Epithelial cell of esophagus (primary cell): Measurements from ENCODE around the gene PHYHIPL.

Experiments
- DNase-seq: peaks from one replicate; pipeline ENCODE4 v3.0.0; 2010; ENCODE audit warnings: low read depth
- H3K4me3 ChIP-seq: 2 replicates; pipeline ENCODE4 v1.5.1; 2011; ENCODE audit warnings: mild to moderate bottlenecking, low read length, control low read depth
- TF ChIP-seq, protein P1 (sequence below): IDR thresholded peaks from 2 replicates; pipeline ENCODE4 v1.5.1; 2011; ENCODE audit warnings: low read depth, mild to moderate bottlenecking, low read length, control low read depth, inconsistent platforms; ENCODE audit not compliant: insufficient read depth; ENCODE audit errors: missing control alignments

The PHYHIPL gene

DNA sequence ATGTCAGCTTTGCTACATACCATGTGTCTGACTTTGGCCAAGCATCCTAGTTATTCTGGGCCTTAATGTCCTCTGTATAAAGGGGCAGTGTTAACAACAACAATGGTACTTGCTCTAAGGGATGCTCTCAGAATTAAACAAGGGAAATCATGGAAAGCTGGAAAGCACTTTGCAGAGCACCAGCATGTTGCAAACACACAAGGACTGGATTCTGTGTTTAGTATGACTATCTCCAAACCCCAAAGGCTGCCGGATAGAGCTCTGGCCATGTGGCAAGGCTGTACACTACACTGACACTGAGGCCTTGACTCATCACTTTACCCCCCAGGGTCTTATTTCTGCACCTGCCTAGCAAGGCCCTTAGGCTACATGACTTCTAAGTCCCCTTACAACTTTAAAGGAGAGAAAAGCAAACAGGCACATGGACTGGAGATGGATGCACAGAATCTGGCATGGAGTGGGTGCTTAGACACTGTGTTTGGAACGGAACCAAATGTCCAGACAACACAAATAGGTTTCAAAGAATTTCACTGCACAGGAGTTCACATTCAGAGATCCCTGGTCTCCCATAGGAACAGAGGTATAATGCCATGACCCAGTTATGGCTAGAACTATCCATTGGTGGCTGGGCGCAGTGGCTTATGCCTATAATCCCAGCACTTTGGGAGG lies 111.3 kb downstream of the PHYHIPL start:
- no peak overlapping the region for H3K4me3 ChIP-seq
- no peak for DNase-seq
- TF ChIP-seq, protein P1, sequence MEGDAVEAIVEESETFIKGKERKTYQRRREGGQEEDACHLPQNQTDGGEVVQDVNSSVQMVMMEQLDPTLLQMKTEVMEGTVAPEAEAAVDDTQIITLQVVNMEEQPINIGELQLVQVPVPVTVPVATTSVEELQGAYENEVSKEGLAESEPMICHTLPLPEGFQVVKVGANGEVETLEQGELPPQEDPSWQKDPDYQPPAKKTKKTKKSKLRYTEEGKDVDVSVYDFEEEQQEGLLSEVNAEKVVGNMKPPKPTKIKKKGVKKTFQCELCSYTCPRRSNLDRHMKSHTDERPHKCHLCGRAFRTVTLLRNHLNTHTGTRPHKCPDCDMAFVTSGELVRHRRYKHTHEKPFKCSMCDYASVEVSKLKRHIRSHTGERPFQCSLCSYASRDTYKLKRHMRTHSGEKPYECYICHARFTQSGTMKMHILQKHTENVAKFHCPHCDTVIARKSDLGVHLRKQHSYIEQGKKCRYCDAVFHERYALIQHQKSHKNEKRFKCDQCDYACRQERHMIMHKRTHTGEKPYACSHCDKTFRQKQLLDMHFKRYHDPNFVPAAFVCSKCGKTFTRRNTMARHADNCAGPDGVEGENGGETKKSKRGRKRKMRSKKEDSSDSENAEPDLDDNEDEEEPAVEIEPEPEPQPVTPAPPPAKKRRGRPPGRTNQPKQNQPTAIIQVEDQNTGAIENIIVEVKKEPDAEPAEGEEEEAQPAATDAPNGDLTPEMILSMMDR, result no peak

DNA sequence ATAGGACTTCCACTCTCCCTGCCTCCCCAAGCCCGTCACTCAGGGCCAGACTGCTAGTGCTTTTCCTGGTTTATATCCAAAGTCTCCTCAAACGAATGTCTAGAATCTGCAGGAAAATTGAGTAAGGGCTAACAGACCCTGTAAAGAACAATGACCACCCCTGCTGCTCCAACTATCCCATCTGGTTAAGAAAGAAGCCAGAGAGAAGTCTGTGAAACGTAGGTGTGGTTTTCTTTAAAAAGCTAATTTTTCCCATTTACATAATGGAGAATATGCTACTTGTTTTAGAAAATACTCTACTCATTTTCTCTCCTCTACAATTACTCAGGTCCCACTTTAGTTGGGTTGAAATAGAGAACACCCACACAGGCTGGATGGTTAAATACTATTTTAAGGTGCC lies 113.4 kb downstream of the PHYHIPL start:
- no peak overlapping the region for H3K4me3 ChIP-seq
- DNase-seq, result no peak
- TF ChIP-seq, protein P1, result no peak

GRCh38 chr10:59290448-59290847 lies 114.0 kb downstream of the PHYHIPL start:
- TF ChIP-seq, protein P1, result peak; percentile 24
- peak; percentile 26 for DNase-seq
- no peak overlapping the region for H3K4me3 ChIP-seq
